SK-N-SH (cell line): ENCODE measurements around the gene SEMA3C. TPM values are rescaled to one million over a fixed set of nuclear protein-coding genes. Genes with fewer than 3 reads are reported as not detected.

Source experiments
- CTCF ChIA-PET: fragments of 300-600, 350-600 bp; formaldehyde crosslinking; extraction: SDS; loops from one replicate; lab custom pipeline; 2021; lab: Yijun Ruan, JAX
- POLR2A ChIA-PET: fragments of 350-600 bp; sonication (Branson Sonifier 250); formaldehyde crosslinking; extraction: SDS; loops from one replicate; lab custom pipeline; 2020; ENCODE audit warnings: antibody characterized with exemption, inconsistent platforms; lab: Yijun Ruan, JAX
- DNase-seq: peaks from one replicate; pipeline ENCODE4 v3.0.0; 2012
- H2AFZ ChIP-seq: fragments of 200-600 bp; sonication (generic); 2 replicates; pipeline ENCODE4 v1.8.1; 2016; ENCODE audit warnings: antibody characterized with exemption, mild to moderate bottlenecking, low read depth
- H3F3A ChIP-seq: fragments of 200-600 bp; sonication (generic); replicated peaks from 2 replicates; pipeline ENCODE3; 2016; ENCODE audit warnings: antibody characterized with exemption, mild to moderate bottlenecking; ENCODE audit not compliant: insufficient read depth
- H3K27ac ChIP-seq, 2 experiments: fragments of 200-500 bp in 1 of 2; fragments of 200-600 bp in 1 of 2; sonication (Bioruptor generic) in 1 of 2; sonication (generic), shearing (Covaris generic) in 1 of 2; 2 replicates each; pipeline versions ENCODE4 v1.5.1 to v1.6.1; 2014 to 2016; ENCODE audit warnings: low read depth in 2 of 2, inconsistent platforms in 1 of 2, low read length in 1 of 2, mild to moderate bottlenecking in 1 of 2, mixed read lengths in 1 of 2
- H3K27me3 ChIP-seq: fragments of 200-600 bp; sonication (generic), shearing (Covaris generic); 2 replicates; pipeline ENCODE4 v1.6.1; 2016; ENCODE audit warnings: mixed run types; ENCODE audit not compliant: insufficient read depth
- H3K36me3 ChIP-seq, 2 experiments: fragments of 200-500 bp in 1 of 2; fragments of 200-600 bp in 1 of 2; sonication (Bioruptor generic) in 1 of 2; sonication (generic) in 1 of 2; replicated peaks in 1 of 2; 2 replicates each; pipeline versions ENCODE3 to v1.5.1; 2014 to 2016; ENCODE audit warnings: low read length in 1 of 2, mild to moderate bottlenecking in 1 of 2; ENCODE audit not compliant: insufficient read depth in 2 of 2, control insufficient read depth in 1 of 2
- H3K4me1 ChIP-seq, 2 experiments: fragments of 200-500 bp in 1 of 2; fragments of 200-600 bp in 1 of 2; sonication (Bioruptor generic) in 1 of 2; sonication (generic), shearing (Covaris generic) in 1 of 2; 2 replicates each; pipeline versions ENCODE4 v1.5.1 to v1.6.1; 2014 to 2016; ENCODE audit warnings: low read depth in 1 of 2, low read length in 1 of 2, mixed run types in 1 of 2; ENCODE audit not compliant: insufficient read depth in 2 of 2, control insufficient read depth in 1 of 2
- H3K4me2 ChIP-seq: fragments of 200-600 bp; sonication (generic), shearing (Covaris generic); 2 replicates; pipeline ENCODE4 v1.6.1; 2017; ENCODE audit warnings: mixed run types
- H3K4me3 ChIP-seq, 2 experiments: fragments of 200-500 bp in 1 of 2; fragments of 200-600 bp in 1 of 2; sonication (Bioruptor generic) in 1 of 2; sonication (generic), shearing (Covaris generic) in 1 of 2; 2 replicates each; pipeline versions ENCODE4 v1.5.1 to v1.8.1; 2014 to 2016; ENCODE audit warnings: low read depth in 2 of 2, inconsistent platforms in 1 of 2, low read length in 1 of 2, mild to moderate bottlenecking in 1 of 2, mixed read lengths in 1 of 2, moderate library complexity in 1 of 2
- H3K79me2 ChIP-seq: fragments of 200-600 bp; sonication (generic); 2 replicates; pipeline ENCODE4 v1.8.1; 2017; ENCODE audit warnings: mild to moderate bottlenecking; ENCODE audit not compliant: insufficient read depth
- H3K9ac ChIP-seq: fragments of 200-600 bp; sonication (generic); 2 replicates; pipeline ENCODE4 v1.6.1; 2017; ENCODE audit warnings: mixed run types
- H3K9me2 ChIP-seq: fragments of 200-600 bp; sonication (generic); 2 replicates; pipeline ENCODE4 v1.6.1; 2017; ENCODE audit warnings: mixed run types
- H3K9me3 ChIP-seq: fragments of 200-600 bp; sonication (generic); 2 replicates; pipeline ENCODE4 v1.6.1; 2017; ENCODE audit warnings: mixed run types, mild to moderate bottlenecking, moderate library complexity
- H4K20me1 ChIP-seq: fragments of 200-600 bp; sonication (generic); 2 replicates; pipeline ENCODE4 v1.6.1; 2017; ENCODE audit warnings: mild to moderate bottlenecking, mixed run types; ENCODE audit not compliant: insufficient read depth
- EP300 ChIP-seq, 2 experiments: IDR thresholded peaks; 2 replicates each; pipeline versions ENCODE4 v1.4.0 to v1.6.1; 2012; ENCODE audit warnings: borderline replicate concordance in 1 of 2, low read depth in 1 of 2, low read length in 1 of 2
- FOSL2 ChIP-seq: IDR thresholded peaks from 2 replicates; pipeline ENCODE4 v1.4.0; 2012; ENCODE audit warnings: low read depth, mild to moderate bottlenecking, moderate library complexity, borderline replicate concordance
- MXI1 ChIP-seq: IDR thresholded peaks from 2 replicates; pipeline ENCODE4 v1.6.1; 2012; ENCODE audit warnings: mild to moderate bottlenecking, low read depth, low read length, improper control_type of control experiment
- NFIC ChIP-seq: IDR thresholded peaks from 2 replicates; pipeline ENCODE4 v1.4.0; 2012; ENCODE audit warnings: borderline replicate concordance
- NRF1 ChIP-seq: IDR thresholded peaks from 2 replicates; pipeline ENCODE4 v1.6.1; 2012; ENCODE audit warnings: low read depth, mild to moderate bottlenecking, low read length
- POLR2AphosphoS5 ChIP-seq: IDR thresholded peaks from 2 replicates; pipeline ENCODE4 v1.6.1; 2012; ENCODE audit warnings: low read depth, low read length
- RCOR1 ChIP-seq: fragments of 150-350 bp; IDR thresholded peaks from 2 replicates; pipeline ENCODE4 v1.6.1; 2017; ENCODE audit warnings: antibody characterized with exemption, low read length
- RFX5 ChIP-seq: IDR thresholded peaks from 2 replicates; pipeline ENCODE4 v1.6.1; 2012; ENCODE audit warnings: mild to moderate bottlenecking, improper control_type of control experiment, low read length
- RXRA ChIP-seq: IDR thresholded peaks from 2 replicates; pipeline ENCODE4 v1.4.0; 2012; ENCODE audit warnings: low read depth, mild to moderate bottlenecking, borderline replicate concordance
- TEAD4 ChIP-seq: IDR thresholded peaks from 2 replicates; pipeline ENCODE4 v1.4.0; 2012; ENCODE audit warnings: mild to moderate bottlenecking, borderline replicate concordance; ENCODE audit not compliant: insufficient read depth
- WGBS: methylation state at CpG from one replicate; pipeline ENCODE4 v1.1.6; 2017; ENCODE audit warnings: low lambda C conversion rate; 5-methylcytosine and 5-hydroxymethylcytosine counted together
- polyA plus RNA-seq, 3 experiments: library from polyadenylated mRNA; depleted of rRNA; stranded (reverse); fragments of >200 nt; gene quantifications; 2 replicates each; pipeline ENCODE4 v1.2.3, GENCODE V29; 2012
- TF ChIP-seq, protein P1 (sequence below): IDR thresholded peaks from 2 replicates; pipeline ENCODE4 v1.6.1; 2012; ENCODE audit warnings: mild to moderate bottlenecking, low read depth, low read length, moderate library complexity
- TF ChIP-seq, protein P2 (sequence below): IDR thresholded peaks from 2 replicates; pipeline ENCODE4 v1.4.0; 2012; ENCODE audit warnings: low read depth, borderline replicate concordance
- TF ChIP-seq, protein P3 (sequence below): fragments of 150-350 bp; IDR thresholded peaks from 2 replicates; pipeline ENCODE4 v1.6.1; 2016; ENCODE audit warnings: mild to moderate bottlenecking, low read depth, low read length
- TF ChIP-seq, protein P4 (sequence below): IDR thresholded peaks from 2 replicates; pipeline ENCODE4 v1.4.0; 2012; ENCODE audit warnings: low read depth, borderline replicate concordance

Gene SEMA3C
- polyA plus RNA-seq, 1 of the 3 experiments (the other 2 are of a cell fraction): 51.1 TPM

DNA sequence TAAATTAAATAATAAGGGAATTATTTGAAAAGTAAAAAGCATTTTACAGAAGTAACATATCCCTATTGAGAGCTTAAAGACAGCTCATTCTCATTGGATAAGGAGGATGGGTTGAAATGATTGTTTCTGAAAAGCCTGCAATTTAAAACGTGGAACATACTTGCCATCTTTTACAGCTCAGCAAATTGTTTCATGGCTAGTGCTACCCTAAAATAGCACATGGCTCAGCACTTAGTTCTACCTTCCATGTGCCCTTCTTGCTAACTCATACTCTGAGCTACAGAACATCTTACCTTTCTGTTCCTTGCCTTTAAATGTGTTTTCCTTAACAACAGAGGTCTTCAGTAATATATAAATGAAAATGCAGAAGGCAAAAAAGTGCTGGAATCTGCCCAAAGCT lies 8.6 kb downstream of the SEMA3C start:
- H2AFZ ChIP-seq: no peak overlapping the region
- peaks cover 57% of the 10 kb centered on the region; the same call in 1 of the 2 replicates for H3K79me2 ChIP-seq
- peaks cover 17 to 53% of the 10 kb centered on the region in 2 experiments; a peak in 3 of 4 replicates for H3K4me1 ChIP-seq
- peaks cover 23% of the 10 kb centered on the region for H3F3A ChIP-seq
- H3K36me3 ChIP-seq: peaks cover 21 to 31% of the 10 kb centered on the region in 2 experiments
- no peaks in the 10 kb centered on the region for H3K27me3 ChIP-seq
- H4K20me1 ChIP-seq: no peaks in the 10 kb centered on the region
- H3K9me2 ChIP-seq: no peaks in the 10 kb centered on the region
- 68% methylated on average over 1 of the region's 1 CpG for WGBS
- H3K4me3 ChIP-seq: no peak overlapping the region
- H3K9ac ChIP-seq: no peak overlapping the region
- TF ChIP-seq, protein P1, sequence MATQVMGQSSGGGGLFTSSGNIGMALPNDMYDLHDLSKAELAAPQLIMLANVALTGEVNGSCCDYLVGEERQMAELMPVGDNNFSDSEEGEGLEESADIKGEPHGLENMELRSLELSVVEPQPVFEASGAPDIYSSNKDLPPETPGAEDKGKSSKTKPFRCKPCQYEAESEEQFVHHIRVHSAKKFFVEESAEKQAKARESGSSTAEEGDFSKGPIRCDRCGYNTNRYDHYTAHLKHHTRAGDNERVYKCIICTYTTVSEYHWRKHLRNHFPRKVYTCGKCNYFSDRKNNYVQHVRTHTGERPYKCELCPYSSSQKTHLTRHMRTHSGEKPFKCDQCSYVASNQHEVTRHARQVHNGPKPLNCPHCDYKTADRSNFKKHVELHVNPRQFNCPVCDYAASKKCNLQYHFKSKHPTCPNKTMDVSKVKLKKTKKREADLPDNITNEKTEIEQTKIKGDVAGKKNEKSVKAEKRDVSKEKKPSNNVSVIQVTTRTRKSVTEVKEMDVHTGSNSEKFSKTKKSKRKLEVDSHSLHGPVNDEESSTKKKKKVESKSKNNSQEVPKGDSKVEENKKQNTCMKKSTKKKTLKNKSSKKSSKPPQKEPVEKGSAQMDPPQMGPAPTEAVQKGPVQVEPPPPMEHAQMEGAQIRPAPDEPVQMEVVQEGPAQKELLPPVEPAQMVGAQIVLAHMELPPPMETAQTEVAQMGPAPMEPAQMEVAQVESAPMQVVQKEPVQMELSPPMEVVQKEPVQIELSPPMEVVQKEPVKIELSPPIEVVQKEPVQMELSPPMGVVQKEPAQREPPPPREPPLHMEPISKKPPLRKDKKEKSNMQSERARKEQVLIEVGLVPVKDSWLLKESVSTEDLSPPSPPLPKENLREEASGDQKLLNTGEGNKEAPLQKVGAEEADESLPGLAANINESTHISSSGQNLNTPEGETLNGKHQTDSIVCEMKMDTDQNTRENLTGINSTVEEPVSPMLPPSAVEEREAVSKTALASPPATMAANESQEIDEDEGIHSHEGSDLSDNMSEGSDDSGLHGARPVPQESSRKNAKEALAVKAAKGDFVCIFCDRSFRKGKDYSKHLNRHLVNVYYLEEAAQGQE: no peak
- TF ChIP-seq MXI1 (no peak), RXRA (no peak), FOSL2 (no peak), NFIC (no peak), RFX5 (no peak), RCOR1 (no peak), POLR2AphosphoS5 (no peak), NRF1 (no peak), EP300 (IDR thresholded peaks at IDR 0.05; ENCODE audit: borderline replicate concordance in 1 of 2, low read depth in 1 of 2, low read length in 1 of 2) (no peak), TEAD4 (no peak)
- TF ChIP-seq, protein P2, sequence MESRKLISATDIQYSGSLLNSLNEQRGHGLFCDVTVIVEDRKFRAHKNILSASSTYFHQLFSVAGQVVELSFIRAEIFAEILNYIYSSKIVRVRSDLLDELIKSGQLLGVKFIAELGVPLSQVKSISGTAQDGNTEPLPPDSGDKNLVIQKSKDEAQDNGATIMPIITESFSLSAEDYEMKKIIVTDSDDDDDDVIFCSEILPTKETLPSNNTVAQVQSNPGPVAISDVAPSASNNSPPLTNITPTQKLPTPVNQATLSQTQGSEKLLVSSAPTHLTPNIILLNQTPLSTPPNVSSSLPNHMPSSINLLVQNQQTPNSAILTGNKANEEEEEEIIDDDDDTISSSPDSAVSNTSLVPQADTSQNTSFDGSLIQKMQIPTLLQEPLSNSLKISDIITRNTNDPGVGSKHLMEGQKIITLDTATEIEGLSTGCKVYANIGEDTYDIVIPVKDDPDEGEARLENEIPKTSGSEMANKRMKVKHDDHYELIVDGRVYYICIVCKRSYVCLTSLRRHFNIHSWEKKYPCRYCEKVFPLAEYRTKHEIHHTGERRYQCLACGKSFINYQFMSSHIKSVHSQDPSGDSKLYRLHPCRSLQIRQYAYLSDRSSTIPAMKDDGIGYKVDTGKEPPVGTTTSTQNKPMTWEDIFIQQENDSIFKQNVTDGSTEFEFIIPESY: no peak
- TF ChIP-seq, protein P3, sequence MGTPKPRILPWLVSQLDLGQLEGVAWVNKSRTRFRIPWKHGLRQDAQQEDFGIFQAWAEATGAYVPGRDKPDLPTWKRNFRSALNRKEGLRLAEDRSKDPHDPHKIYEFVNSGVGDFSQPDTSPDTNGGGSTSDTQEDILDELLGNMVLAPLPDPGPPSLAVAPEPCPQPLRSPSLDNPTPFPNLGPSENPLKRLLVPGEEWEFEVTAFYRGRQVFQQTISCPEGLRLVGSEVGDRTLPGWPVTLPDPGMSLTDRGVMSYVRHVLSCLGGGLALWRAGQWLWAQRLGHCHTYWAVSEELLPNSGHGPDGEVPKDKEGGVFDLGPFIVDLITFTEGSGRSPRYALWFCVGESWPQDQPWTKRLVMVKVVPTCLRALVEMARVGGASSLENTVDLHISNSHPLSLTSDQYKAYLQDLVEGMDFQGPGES: no peak
- TF ChIP-seq, protein P4, sequence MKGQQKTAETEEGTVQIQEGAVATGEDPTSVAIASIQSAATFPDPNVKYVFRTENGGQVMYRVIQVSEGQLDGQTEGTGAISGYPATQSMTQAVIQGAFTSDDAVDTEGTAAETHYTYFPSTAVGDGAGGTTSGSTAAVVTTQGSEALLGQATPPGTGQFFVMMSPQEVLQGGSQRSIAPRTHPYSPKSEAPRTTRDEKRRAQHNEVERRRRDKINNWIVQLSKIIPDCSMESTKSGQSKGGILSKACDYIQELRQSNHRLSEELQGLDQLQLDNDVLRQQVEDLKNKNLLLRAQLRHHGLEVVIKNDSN: no peak
- no peaks in the 10 kb centered on the region for H3K9me3 ChIP-seq
- H3K4me2 ChIP-seq: no peak overlapping the region
- ChIA-PET CTCF (interaction anchor here (1.4 to 2.7 kb wide), 3 partner anchors 9 to 560 kb away, joined by 6 to 16 read pairs (median 8); partner anchors contain the start of gene SEMA3C), POLR2A (interaction anchor here (0.6 kb wide), 1 partner anchor 187 kb away, joined by 3 read pairs; no protein-coding TSS in a partner anchor)
- peak overlapping the region in 1 of 2 experiments; percentile 97; a peak in 1 of 4 replicates for H3K27ac ChIP-seq
- no peak for DNase-seq
